HepG2 (cell line): ENCODE data around the gene ABAT. TPM values are rescaled to one million over a fixed set of nuclear protein-coding genes. Genes with fewer than 3 reads are reported as not detected.

ENCODE experiments used
- GABPA ChIP-seq, 2 experiments: IDR thresholded peaks; 2 replicates each; pipeline ENCODE4 v1.6.1; 2011 to 2016; ENCODE audit warnings: low read depth in 2 of 2, low read length in 1 of 2, missing biosample characterization in 1 of 2, missing genetic modification characterization in 1 of 2
- ONECUT2 ChIP-seq: sonication (generic); formaldehyde crosslinking; IDR thresholded peaks from 2 replicates; pipeline ENCODE4 v1.4.0; 2020; ENCODE audit warnings: missing genetic modification reagents
- SMARCE1 ChIP-seq: fragments of 450-650 bp; IDR thresholded peaks from 2 replicates; pipeline ENCODE4 v1.6.1; 2017; ENCODE audit warnings: borderline replicate concordance
- TP53 ChIP-seq: sonication (generic); formaldehyde crosslinking; conservative IDR thresholded peaks from 2 replicates; pipeline ENCODE4 v1.4.0; 2020; ENCODE audit warnings: missing genetic modification reagents
- ZNF160 ChIP-seq: sonication (generic); formaldehyde crosslinking; IDR thresholded peaks from 2 replicates; pipeline ENCODE4 v1.8.0; 2022; ENCODE audit warnings: mild to moderate bottlenecking, inconsistent platforms, missing genetic modification reagents
- ZNF883 ChIP-seq: sonication (generic); formaldehyde crosslinking; IDR thresholded peaks from 2 replicates; pipeline ENCODE4 v1.5.1; 2020; ENCODE audit warnings: mild to moderate bottlenecking, missing genetic modification reagents; ENCODE audit errors: not compliant biosample characterization
- polyA plus RNA-seq, 8 experiments: library from polyadenylated mRNA; depleted of rRNA in 3 of 8; stranded (reverse) in 7 of 8; unstranded in 1 of 8; fragments of >200 nt; fragmentation: Illumina TruSeq in 4 of 8; extraction: Trizol in 4 of 8; gene quantifications; 2 replicates each; pipeline versions ENCODE4 v1.2.1 to v1.2.3, GENCODE V29; 2011 to 2016; ENCODE audit warnings: low read depth in 4 of 8, missing spikeins in 1 of 8, mixed read lengths in 1 of 8; ENCODE audit not compliant: insufficient read depth in 1 of 8
- total RNA-seq, 5 experiments: library from RNA; depleted of rRNA; stranded (reverse); fragments of >200 nt; fragmentation: Illumina TruSeq; extraction: Trizol; gene quantifications; 2 replicates each; pipeline ENCODE4 v1.2.3, GENCODE V29; 2016; ENCODE audit warnings: low read depth in 1 of 5
- TF ChIP-seq, protein P1 (sequence below): sonication (generic); formaldehyde crosslinking; IDR thresholded peaks from 2 replicates; pipeline ENCODE4 v1.5.1; 2020; ENCODE audit warnings: mild to moderate bottlenecking, missing genetic modification reagents, borderline replicate concordance
- TF ChIP-seq, protein P2 (sequence below), 2 experiments: sonication (generic) in 1 of 2; formaldehyde crosslinking in 1 of 2; IDR thresholded peaks; 2 replicates each; pipeline versions ENCODE4 v1.4.0 to v1.6.1; 2016 to 2020; ENCODE audit warnings: borderline replicate concordance in 1 of 2, low read depth in 1 of 2, mild to moderate bottlenecking in 1 of 2, missing genetic modification reagents in 1 of 2

The ABAT gene
- total and polyA plus RNA-seq, 2 of the 13 experiments (the other 11 are each of a cell fraction or from before 2014, with no cell fraction given), result 47.6 to 97.3 TPM

DNA sequence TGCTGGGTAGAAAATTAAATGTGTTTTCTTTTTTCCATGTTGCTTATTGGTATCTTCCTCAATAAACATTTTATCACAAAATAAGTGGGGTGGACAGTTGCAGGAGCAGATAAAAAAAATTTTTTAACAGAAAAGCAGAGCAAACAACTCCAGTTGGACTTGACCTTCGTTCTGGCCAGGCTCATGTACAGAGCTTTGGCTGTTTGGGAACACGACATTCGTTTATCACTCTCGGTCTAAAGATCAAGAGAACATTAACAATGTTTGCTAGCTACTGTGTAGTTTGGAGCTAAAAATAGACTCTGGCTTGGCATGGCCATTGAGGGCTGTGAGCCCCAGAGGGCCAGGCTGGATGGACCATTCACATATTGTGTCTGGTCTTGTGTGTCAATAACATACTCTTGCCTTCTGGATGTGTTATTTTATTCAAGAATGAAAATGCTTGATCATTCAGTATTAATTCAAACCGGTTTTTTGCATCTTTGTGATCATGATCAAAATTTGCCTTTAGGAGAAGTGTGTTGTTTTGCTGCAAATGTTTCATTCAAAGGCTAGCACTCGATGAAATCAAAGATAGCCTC is 66.4 kb downstream of the ABAT start (continued):
- TF ChIP-seq, protein P1, sequence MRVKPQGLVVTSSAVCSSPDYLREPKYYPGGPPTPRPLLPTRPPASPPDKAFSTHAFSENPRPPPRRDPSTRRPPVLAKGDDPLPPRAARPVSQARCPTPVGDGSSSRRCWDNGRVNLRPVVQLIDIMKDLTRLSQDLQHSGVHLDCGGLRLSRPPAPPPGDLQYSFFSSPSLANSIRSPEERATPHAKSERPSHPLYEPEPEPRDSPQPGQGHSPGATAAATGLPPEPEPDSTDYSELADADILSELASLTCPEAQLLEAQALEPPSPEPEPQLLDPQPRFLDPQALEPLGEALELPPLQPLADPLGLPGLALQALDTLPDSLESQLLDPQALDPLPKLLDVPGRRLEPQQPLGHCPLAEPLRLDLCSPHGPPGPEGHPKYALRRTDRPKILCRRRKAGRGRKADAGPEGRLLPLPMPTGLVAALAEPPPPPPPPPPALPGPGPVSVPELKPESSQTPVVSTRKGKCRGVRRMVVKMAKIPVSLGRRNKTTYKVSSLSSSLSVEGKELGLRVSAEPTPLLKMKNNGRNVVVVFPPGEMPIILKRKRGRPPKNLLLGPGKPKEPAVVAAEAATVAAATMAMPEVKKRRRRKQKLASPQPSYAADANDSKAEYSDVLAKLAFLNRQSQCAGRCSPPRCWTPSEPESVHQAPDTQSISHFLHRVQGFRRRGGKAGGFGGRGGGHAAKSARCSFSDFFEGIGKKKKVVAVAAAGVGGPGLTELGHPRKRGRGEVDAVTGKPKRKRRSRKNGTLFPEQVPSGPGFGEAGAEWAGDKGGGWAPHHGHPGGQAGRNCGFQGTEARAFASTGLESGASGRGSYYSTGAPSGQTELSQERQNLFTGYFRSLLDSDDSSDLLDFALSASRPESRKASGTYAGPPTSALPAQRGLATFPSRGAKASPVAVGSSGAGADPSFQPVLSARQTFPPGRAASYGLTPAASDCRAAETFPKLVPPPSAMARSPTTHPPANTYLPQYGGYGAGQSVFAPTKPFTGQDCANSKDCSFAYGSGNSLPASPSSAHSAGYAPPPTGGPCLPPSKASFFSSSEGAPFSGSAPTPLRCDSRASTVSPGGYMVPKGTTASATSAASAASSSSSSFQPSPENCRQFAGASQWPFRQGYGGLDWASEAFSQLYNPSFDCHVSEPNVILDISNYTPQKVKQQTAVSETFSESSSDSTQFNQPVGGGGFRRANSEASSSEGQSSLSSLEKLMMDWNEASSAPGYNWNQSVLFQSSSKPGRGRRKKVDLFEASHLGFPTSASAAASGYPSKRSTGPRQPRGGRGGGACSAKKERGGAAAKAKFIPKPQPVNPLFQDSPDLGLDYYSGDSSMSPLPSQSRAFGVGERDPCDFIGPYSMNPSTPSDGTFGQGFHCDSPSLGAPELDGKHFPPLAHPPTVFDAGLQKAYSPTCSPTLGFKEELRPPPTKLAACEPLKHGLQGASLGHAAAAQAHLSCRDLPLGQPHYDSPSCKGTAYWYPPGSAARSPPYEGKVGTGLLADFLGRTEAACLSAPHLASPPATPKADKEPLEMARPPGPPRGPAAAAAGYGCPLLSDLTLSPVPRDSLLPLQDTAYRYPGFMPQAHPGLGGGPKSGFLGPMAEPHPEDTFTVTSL (CRISPR knock-in tag), result peak; percentile 99
- TF ChIP-seq TP53 (no peak), GABPA (IDR thresholded peaks at IDR 0.05; ENCODE audit: low read depth, low read length) (no peak), GABPA (CRISPR knock-in tag; IDR thresholded peaks at IDR 0.05; ENCODE audit: low read depth) (peak; percentile 35; the same call in 1 of the 2 replicates), SMARCE1 (no peak), ZNF883 (CRISPR knock-in tag) (no peak), ONECUT2 (CRISPR knock-in tag) (peak; percentile 12; the same call in 1 of the 2 replicates), ZNF160 (CRISPR knock-in tag) (no peak)
- TF ChIP-seq, protein P2, sequence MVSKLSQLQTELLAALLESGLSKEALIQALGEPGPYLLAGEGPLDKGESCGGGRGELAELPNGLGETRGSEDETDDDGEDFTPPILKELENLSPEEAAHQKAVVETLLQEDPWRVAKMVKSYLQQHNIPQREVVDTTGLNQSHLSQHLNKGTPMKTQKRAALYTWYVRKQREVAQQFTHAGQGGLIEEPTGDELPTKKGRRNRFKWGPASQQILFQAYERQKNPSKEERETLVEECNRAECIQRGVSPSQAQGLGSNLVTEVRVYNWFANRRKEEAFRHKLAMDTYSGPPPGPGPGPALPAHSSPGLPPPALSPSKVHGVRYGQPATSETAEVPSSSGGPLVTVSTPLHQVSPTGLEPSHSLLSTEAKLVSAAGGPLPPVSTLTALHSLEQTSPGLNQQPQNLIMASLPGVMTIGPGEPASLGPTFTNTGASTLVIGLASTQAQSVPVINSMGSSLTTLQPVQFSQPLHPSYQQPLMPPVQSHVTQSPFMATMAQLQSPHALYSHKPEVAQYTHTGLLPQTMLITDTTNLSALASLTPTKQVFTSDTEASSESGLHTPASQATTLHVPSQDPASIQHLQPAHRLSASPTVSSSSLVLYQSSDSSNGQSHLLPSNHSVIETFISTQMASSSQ (IDR thresholded peaks at IDR 0.05; ENCODE audit: low read depth), result peak; percentile 50
- TF ChIP-seq, protein P2 (CRISPR knock-in tag; IDR thresholded peaks at IDR 0.05; ENCODE audit: borderline replicate concordance), result peak; percentile 89
